Keratinocyte (primary cell): ENCODE results near the gene ADGRV1. TPM values are rescaled to one million over a fixed set of nuclear protein-coding genes. Genes with fewer than 3 reads are reported as not detected.

ENCODE experiments used
- DNase-seq: peaks from one replicate; pipeline ENCODE4 v3.0.0-alpha.2; 2011; ENCODE audit warnings: low read depth, missing footprints, low spot score
- FAIRE-seq: peaks from 2 replicates; lab custom pipeline; 2011; peaks lifted over from hg19 to GRCh38; lab: Jason Lieb, UNC
- H2AFZ ChIP-seq: 2 replicates; pipeline ENCODE4 v1.6.0; 2012; ENCODE audit warnings: low read length, control low read depth, inconsistent platforms; ENCODE audit not compliant: control insufficient read depth
- H3K27ac ChIP-seq: 2 replicates; pipeline ENCODE4 v1.5.1; 2011; ENCODE audit warnings: low read length; ENCODE audit not compliant: control insufficient read depth, insufficient read depth
- H3K27me3 ChIP-seq: 3 replicates; pipeline ENCODE4 v1.6.0; 2011; ENCODE audit warnings: low read length; ENCODE audit not compliant: control insufficient read depth, insufficient read depth; ENCODE audit errors: extremely low read depth
- H3K36me3 ChIP-seq, 2 experiments: 2 replicates in 1 of 2; 3 replicates in 1 of 2; pipeline ENCODE4 v1.5.1; 2011; ENCODE audit warnings: low read length in 2 of 2, mild to moderate bottlenecking in 1 of 2; ENCODE audit not compliant: control insufficient read depth in 2 of 2, insufficient read depth in 2 of 2; ENCODE audit errors: extremely low read depth in 1 of 2
- H3K4me1 ChIP-seq: 3 replicates; pipeline ENCODE4 v1.5.1; 2011; ENCODE audit warnings: low read length; ENCODE audit not compliant: control insufficient read depth, insufficient read depth; ENCODE audit errors: extremely low read depth
- H3K4me2 ChIP-seq: 3 replicates; pipeline ENCODE4 v1.6.0; 2011; ENCODE audit warnings: low read depth, low read length; ENCODE audit not compliant: control insufficient read depth, insufficient read depth; ENCODE audit errors: extremely low read depth
- H3K4me3 ChIP-seq, 3 experiments: fragments of 200-600 bp in 1 of 3; sonication (generic) in 1 of 3; 2 replicates in 2 of 3; 3 replicates in 1 of 3; pipeline ENCODE4 v1.5.1; 2011 to 2016; ENCODE audit warnings: low read length in 3 of 3, mild to moderate bottlenecking in 3 of 3, control low read depth in 2 of 3, inconsistent platforms in 1 of 3, low read depth in 1 of 3, mixed read lengths in 1 of 3, mixed run types in 1 of 3, moderate library complexity in 1 of 3; ENCODE audit not compliant: control insufficient read depth in 2 of 3, insufficient read depth in 2 of 3; ENCODE audit errors: extremely low read depth in 1 of 3
- H3K79me2 ChIP-seq: 2 replicates; pipeline ENCODE4 v1.6.0; 2012; ENCODE audit warnings: low read length; ENCODE audit not compliant: control insufficient read depth, insufficient read depth
- H3K9ac ChIP-seq: 3 replicates; pipeline ENCODE4 v1.6.0; 2011; ENCODE audit warnings: low read length; ENCODE audit not compliant: control insufficient read depth, insufficient read depth; ENCODE audit errors: extremely low read depth
- H3K9me1 ChIP-seq: 3 replicates; pipeline ENCODE4 v1.6.0; 2011; ENCODE audit warnings: low read length; ENCODE audit not compliant: control insufficient read depth, insufficient read depth; ENCODE audit errors: extremely low read depth
- H3K9me3 ChIP-seq: 2 replicates; pipeline ENCODE4 v1.5.1; 2012; ENCODE audit warnings: low read depth, low read length; ENCODE audit not compliant: control insufficient read depth
- H4K20me1 ChIP-seq: 3 replicates; pipeline ENCODE4 v1.6.0; 2011; ENCODE audit warnings: low read length; ENCODE audit not compliant: control insufficient read depth, insufficient read depth; ENCODE audit errors: extremely low read depth
- EZH2 ChIP-seq: IDR thresholded peaks from one replicate; pipeline ENCODE4 v1.6.1; 2012; ENCODE audit warnings: inconsistent platforms, mild to moderate bottlenecking, low read length, moderate library complexity
- dilution Hi-C: fragments of 300-500 bp; cut with MboI; formaldehyde crosslinking; loops from one replicate; pipeline ENCODE4 v1.7.0; 2020; ENCODE audit warnings: low sequenced_read_pairs; ENCODE audit not compliant: extremely low pct_ligation_motif_present
- polyA plus RNA-seq, 5 experiments: library from polyadenylated mRNA; depleted of rRNA in 3 of 5; stranded (reverse) in 3 of 5; stranded (forward) in 1 of 5; unstranded in 1 of 5; fragments of >200 nt; gene quantifications; 1 replicate in 1 of 5; 2 replicates in 3 of 5; 3 replicates in 1 of 5; pipeline versions ENCODE4 v1.2.1 to v1.2.3, GENCODE V29; 2011 to 2012; ENCODE audit warnings: missing spikeins in 2 of 5, low read depth in 1 of 5, low replicate concordance in 1 of 5
- TF ChIP-seq, protein P1 (sequence below), 3 experiments: IDR thresholded peaks in 1 of 3; conservative IDR thresholded peaks in 1 of 3; optimal IDR thresholded peaks in 1 of 3; 2 replicates in 2 of 3; 3 replicates in 1 of 3; pipeline versions ENCODE3 to v1.5.1; 2011; ENCODE audit warnings: low read length in 3 of 3, mild to moderate bottlenecking in 3 of 3, moderate library complexity in 2 of 3, control low read depth in 1 of 3, inconsistent platforms in 1 of 3; ENCODE audit not compliant: insufficient read depth in 2 of 3; ENCODE audit errors: extremely low read depth in 1 of 3

Gene ADGRV1
- polyA plus RNA-seq, 1 donor (not counting 4 experiments of a cell fraction or from before 2014, with no cell fraction given): 0.05 TPM

DNA sequence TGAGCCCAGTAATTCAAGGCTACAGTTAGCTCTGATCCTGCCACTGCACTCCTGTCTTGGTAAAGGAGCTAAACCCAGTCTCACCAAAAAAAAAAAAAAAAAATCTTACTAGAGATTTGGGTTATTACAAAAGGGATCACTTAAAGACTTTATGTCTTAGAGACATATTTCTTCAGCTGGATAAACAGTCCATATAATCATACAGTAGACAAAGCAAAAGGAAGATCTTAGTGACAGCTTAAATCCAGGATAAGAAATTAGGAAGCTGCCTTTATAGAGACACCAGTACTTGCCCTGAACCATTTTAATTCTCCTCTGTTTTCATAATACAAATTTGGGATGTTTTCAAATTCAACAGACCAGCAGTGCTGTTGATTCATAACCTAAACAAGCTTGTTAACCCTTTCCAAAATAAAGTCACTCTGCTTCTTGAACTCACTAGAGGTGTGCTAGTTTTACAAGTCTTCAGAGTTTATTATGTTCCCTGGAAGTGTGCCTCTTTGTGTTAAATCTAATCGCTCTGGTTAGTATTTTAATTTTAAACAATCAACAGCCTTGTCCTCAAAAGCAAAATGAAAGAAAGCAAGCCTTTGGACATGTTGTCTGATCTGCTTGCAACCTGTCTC is 569.0 kb downstream of the ADGRV1 start:
- no peaks in the 10 kb centered on the region for H3K27me3 ChIP-seq
- no peaks in the 10 kb centered on the region for H3K9me1 ChIP-seq
- no peaks in the 10 kb centered on the region for H3K9me3 ChIP-seq
- no peak for TF ChIP-seq EZH2
- TF ChIP-seq, protein P1, sequence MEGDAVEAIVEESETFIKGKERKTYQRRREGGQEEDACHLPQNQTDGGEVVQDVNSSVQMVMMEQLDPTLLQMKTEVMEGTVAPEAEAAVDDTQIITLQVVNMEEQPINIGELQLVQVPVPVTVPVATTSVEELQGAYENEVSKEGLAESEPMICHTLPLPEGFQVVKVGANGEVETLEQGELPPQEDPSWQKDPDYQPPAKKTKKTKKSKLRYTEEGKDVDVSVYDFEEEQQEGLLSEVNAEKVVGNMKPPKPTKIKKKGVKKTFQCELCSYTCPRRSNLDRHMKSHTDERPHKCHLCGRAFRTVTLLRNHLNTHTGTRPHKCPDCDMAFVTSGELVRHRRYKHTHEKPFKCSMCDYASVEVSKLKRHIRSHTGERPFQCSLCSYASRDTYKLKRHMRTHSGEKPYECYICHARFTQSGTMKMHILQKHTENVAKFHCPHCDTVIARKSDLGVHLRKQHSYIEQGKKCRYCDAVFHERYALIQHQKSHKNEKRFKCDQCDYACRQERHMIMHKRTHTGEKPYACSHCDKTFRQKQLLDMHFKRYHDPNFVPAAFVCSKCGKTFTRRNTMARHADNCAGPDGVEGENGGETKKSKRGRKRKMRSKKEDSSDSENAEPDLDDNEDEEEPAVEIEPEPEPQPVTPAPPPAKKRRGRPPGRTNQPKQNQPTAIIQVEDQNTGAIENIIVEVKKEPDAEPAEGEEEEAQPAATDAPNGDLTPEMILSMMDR (optimal IDR thresholded peaks at IDR 0.05 in 1 of 3, IDR thresholded peaks at IDR 0.05 in 1 of 3, conservative IDR thresholded peaks at IDR 0.05 in 1 of 3; ENCODE audit: extremely low read depth in 1 of 3, insufficient read depth in 2 of 3, low read length in 3 of 3): no peak
- H3K36me3 ChIP-seq: no peaks in the 10 kb centered on the region
- no peak overlapping the region for H3K27ac ChIP-seq
- no peak for FAIRE-seq
- dilution Hi-C loops: no loop called here
- no peak overlapping the region for H3K4me2 ChIP-seq
- H2AFZ ChIP-seq: no peak overlapping the region
- no peaks in the 10 kb centered on the region for H3K79me2 ChIP-seq
- no peaks in the 10 kb centered on the region for H4K20me1 ChIP-seq
- H3K9ac ChIP-seq: no peak overlapping the region
- no peaks in the 10 kb centered on the region for H3K4me1 ChIP-seq
- no peak overlapping the region for H3K4me3 ChIP-seq
- no peak for DNase-seq

DNA sequence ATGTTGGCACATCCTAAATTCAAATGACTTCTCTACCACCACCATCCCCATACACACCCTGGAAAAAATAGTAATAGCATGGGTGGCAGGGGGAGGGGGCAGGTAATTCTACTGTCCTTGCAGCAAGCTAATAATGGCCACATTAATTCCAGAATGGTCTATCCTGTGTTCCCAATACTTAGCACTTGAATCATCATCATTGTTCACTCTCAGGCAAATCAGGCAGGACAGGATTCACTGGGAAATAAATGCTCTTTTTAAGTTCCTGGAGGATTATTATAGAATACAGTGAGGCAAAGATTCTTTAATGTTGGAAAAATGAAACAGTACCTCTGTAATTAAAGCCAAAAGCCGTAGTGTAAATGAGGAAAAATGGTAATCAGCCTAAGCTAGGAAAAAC is 570.0 kb downstream of the ADGRV1 start:
- no peaks in the 10 kb centered on the region for H3K4me1 ChIP-seq
- H3K4me2 ChIP-seq: no peak overlapping the region
- no peak for TF ChIP-seq EZH2
- TF ChIP-seq, protein P1 (optimal IDR thresholded peaks at IDR 0.05 in 1 of 3, IDR thresholded peaks at IDR 0.05 in 1 of 3, conservative IDR thresholded peaks at IDR 0.05 in 1 of 3; ENCODE audit: extremely low read depth in 1 of 3, insufficient read depth in 2 of 3, low read length in 3 of 3): no peak
- no peak overlapping the region for H3K27ac ChIP-seq
- no peaks in the 10 kb centered on the region for H4K20me1 ChIP-seq
- H3K9ac ChIP-seq: no peak overlapping the region
- peak; percentile 23 for FAIRE-seq
- H3K36me3 ChIP-seq: no peaks in the 10 kb centered on the region
- H3K4me3 ChIP-seq: no peak overlapping the region
- no peaks in the 10 kb centered on the region for H3K9me1 ChIP-seq
- DNase-seq: no peak
- H2AFZ ChIP-seq: no peak overlapping the region
- dilution Hi-C loops: no loop called here
- H3K27me3 ChIP-seq: no peaks in the 10 kb centered on the region
- no peaks in the 10 kb centered on the region for H3K9me3 ChIP-seq
- no peaks in the 10 kb centered on the region for H3K79me2 ChIP-seq
